ENCODE measurements around the gene CACNA1G.

CACNA1G gene

GRCh38 chr17:50614471-50615051 lies 54.0 kb downstream of the CACNA1G start:
- no peak for DNase-seq (ENCODE audit: low read depth)

- no peak for DNase-seq (ENCODE audit: low read depth)
Measured at GRCh38 chr17:50615828-50616227, 55.3 kb downstream of the CACNA1G start.

GRCh38 chr17:50618300-50618699 lies 57.8 kb downstream of the CACNA1G start:
- no peak for DNase-seq (ENCODE audit: low read depth)

- DNase-seq (ENCODE audit: low read depth) = no peak
Measured at GRCh38 chr17:50618941-50619340, 58.4 kb downstream of the CACNA1G start.

DNA sequence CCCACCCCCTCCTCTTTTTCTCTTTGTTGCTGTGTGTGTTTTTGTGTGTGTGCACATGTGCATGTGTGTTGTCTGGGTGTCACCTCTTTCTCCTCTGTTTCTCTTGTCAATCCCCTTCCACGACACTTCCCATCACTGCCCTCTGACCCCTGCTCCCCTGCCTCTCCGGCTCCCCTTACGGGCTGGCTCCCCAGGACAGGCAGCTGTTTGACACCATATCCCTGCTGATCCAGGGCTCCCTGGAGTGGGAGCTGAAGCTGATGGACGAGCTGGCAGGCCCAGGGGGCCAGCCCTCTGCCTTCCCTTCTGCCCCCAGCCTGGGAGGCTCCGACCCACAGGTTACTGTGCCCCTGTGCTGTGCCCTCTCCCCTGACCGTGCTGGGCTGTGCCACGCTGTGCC lies 59.0 kb downstream of the CACNA1G start:
- no peak for DNase-seq (ENCODE audit: low read depth)

DNA sequence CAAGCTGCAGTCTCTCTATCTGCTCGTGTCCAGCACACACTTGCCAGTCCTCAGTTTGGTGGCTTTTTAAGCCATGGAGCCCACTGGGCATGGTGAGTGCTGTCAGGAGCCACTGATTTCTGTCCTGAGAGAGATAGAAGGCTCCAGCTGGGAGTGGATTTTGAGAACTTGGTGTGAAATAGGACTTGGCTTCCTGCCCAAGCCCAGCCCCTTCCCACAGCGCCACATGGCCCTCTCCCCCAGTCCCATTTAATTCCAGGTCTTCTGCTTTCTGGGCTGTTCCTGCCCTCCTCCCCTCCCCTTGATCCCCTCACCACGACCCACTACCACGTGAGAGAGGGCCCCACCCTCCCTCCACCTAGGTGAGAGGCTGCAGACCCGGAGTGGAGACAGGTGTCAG lies 59.7 kb downstream of the CACNA1G start:
- DNase-seq (ENCODE audit: low read depth) = no peak

- DNase-seq (ENCODE audit: low read depth) = no peak
Measured at GRCh38 chr17:50620858-50621257, 60.3 kb downstream of the CACNA1G start.

DNA sequence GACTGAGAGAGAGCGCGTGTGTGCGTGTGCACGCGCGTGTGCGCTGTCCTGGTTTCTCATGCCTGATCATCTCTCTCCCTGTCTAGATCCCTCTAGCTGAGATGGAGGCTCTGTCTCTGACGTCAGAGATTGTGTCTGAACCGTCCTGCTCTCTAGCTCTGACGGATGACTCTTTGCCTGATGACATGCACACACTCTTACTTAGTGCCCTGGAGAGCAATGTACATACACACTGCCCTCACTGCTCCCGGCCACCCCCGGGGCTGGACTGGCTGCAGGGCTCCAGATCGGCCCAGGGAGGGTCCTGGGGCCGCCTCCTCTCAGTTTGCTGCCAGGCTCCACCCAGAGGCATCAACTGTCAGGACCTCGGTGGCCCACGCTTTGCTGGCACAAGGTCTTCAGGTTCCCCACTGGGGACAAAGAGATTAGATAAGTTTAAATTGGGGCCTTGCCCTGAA lies 61.1 kb downstream of the CACNA1G start:
- no peak for DNase-seq (ENCODE audit: low read depth)

GRCh38 chr17:50624321-50624934 lies 63.9 kb downstream of the CACNA1G start:
- no peak for DNase-seq (ENCODE audit: low read depth)

DNA sequence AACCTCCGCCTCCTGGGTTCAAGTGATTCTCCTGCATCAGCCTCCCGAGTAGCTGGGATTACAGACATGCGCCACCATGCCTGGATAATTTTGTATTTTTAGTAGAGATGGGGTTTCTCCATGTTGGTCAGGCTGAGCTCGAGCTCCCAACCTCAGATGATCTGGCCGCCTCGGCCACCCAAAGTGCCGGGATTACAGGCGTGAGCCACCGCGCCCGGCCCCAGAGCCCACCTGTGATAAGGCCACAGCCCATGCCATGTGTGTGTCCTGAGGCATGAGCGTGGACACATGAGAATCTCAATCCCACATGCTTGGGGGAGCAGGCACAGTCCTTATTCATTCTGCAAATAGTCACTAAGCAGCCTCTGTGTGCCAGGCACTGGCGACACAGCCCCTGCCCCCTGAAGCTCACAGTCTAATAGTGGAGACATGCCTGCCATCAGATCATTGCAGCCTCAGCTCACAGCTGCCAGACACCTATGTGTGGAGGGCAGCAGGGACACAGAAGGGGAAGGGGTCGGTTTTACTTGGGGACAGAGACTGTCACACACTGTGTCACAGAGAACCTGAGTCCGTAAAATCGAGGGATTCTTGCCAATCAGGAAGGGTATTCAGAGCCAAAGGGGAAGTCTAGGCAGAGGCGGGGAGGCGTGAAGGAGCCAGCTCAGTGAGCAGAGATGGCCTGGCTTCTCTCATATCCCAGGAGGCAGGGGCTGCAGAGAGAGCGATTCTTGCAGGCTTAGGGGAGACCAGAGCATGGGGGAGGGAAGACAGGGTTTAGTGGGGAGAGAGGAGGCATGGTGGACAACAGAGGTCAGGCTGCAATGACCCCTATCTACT lies 64.7 kb downstream of the CACNA1G start:
- no peak for DNase-seq (ENCODE audit: low read depth)

DNA sequence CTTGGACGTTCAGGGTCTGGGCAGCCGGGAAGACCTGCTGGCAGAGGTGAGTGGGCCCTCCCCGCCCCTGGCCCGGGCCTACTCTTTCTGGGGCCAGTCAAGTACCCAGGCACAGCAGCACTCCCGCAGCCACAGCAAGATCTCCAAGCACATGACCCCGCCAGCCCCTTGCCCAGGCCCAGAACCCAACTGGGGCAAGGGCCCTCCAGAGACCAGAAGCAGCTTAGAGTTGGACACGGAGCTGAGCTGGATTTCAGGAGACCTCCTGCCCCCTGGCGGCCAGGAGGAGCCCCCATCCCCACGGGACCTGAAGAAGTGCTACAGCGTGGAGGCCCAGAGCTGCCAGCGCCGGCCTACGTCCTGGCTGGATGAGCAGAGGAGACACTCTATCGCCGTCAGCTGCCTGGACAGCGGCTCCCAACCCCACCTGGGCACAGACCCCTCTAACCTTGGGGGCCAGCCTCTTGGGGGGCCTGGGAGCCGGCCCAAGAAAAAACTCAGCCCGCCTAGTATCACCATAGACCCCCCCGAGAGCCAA lies 65.6 kb downstream of the CACNA1G start:
- peak; percentile 43 for DNase-seq (ENCODE audit: low read depth)

DNA sequence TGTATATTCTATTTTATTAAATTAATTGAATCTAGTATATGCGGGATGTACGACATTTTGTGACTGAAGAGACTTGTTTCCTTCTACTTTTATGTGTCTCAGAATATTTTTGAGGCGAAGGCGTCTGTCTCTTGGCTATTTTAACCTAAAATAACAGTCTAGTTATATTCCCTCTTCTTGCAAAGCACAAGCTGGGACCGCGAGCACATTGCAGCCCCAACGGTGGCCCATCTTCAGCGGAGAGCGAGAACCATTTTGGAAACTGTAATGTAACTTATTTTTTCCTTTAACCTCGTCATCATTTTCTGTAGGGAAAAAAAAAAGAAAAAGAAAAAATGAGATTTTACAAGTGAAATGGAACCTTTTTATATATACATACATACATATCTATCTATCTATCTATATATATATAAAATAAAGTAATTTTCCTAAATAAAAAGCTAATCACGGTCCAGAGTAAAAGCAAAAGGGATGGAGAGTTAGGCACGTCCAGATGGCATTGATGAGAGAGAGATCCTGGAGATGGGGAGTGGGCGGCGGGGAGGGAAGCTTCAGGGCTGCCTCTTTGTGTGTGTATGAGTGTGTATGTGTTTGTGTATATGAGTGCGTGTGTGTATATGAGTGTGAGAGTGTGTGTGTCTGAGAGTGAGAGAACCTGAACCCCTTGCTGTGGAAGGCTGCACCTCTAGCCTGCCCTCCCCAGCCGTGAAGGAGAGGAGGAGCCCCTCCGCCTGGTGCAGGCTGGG lies 66.7 kb downstream of the CACNA1G start:
- no peak for DNase-seq (ENCODE audit: low read depth)

DNA sequence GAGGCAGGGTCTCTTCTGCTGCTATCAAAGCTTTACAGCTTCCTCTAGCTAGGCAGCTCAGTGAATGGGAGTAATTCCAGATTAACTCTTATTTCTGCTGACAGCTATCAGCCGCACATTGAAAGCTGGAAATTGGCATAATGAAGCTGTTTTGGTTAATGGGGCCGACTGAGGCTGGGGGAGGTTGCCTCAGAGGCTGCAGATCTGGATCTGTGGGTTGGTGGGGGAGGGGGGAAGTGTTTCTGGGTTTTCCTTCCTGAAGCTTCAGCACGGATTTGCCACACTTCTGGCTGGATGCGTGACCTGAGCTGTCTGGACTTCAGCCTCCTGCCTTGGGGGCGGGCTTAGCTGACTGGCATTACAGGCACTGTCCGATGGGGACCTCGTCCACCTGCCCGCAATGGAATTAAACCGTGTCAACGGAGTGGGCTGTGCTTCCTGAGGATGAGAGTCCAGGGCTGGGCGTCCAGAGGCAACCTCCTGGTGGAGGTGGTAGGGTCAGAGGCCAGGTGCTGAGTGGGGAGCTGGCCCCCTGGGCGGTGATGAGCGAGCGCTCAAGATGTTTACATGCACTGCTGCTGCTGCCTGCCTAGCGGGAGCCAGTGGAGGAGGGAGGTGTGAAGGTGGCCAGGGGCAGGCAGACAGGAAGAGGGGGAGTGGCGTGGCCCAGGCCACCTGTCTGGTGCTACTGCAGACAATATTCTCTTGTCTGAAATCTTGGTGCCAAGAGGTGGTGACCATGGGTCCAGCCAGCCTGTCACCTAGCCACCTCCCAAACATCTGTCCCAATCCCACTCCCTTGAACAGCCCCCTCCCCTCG lies 67.5 kb downstream of the CACNA1G start:
- DNase-seq (ENCODE audit: low read depth) = peak; percentile 49

DNA sequence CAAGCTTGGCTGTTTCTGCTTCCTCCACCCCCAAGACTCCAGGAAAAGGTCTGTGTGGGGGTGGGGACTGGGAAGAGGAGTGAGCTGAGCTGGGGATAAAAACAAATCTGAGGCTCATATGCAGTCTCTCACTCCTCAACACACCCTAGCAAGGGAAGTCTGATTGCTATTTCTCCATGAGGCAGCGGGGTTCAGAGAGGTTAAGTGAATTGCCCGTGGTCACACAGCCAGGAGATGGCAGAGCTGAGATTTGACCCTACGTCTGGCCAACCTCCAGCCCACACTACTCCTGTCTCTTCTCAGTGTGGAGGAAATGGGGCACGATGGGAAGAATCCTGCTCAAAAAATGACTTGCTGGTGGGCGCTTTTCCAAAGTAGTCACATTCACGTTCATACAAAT lies 69.4 kb downstream of the CACNA1G start:
- no peak for DNase-seq (ENCODE audit: low read depth)

DNA sequence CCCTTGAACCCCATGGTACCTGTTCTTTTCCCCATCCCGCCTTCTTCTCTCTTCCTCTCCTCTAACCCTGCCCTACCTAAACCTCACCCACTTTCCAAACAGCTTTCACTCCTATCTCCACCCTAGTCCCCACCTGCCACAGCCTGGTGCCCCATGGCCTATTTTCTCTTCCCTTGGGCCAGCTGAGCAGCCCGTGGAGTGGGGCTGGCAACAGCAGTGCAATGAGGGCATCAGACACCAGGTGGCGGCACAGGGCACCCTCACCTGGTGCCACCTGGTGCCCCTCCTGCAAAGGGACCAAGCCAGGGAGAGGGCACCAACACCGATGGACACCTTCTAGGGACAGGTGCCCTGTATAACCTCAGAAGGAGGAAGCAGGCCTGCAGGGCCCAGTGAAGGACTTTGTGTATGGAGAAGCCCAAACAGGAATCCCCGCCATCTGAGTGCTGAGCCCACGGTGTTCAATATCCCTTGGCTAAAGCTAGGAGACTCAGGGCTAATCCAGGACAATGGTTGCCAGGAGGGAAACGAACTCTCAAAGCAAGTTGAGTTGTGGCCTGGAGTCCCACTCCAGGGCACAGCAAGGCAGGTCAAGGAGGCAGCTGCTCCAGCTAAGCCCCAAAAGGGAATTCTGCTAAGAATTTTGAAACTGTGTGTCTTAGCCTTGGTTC lies 70.1 kb downstream of the CACNA1G start:
- DNase-seq (ENCODE audit: low read depth) = no peak

DNA sequence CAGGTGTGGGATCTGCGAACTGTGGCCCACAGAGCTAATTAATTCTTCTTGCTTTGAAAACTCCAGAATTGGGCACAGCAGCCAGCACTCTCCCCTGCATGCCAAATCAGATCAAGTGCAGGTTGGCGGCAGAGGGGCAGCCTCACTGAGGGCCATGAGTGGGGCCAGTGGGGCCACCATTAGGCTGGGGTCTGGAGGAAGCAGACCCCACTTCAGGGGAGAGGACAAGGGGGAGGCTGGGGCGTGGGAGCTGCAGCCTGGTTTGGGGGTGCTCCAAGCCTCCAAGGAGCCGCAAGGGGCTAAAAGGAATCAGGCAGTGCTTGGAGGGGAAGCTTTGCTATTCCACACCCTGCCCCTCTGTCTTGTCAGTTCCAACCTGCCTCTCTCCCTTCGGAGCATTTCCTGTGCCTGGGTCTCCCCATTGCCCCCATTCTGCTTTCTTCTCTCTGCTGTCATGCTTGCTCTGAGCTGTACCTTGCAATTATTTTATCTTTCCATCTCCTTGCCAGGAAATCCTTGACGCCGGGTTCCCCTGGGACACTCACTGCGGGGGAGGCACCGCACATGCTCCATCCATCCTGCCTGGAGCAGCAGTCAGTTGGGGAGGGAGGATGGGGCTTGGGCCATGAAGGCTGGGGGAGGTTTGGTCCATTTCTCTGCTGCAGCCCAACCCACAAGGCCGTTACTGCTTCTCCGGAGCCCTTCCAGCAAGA lies 70.8 kb downstream of the CACNA1G start:
- no peak for DNase-seq (ENCODE audit: low read depth)

GRCh38 chr17:50631908-50632571 lies 71.5 kb downstream of the CACNA1G start:
- DNase-seq (ENCODE audit: low read depth) = no peak

GRCh38 chr17:50632637-50633036 lies 72.1 kb downstream of the CACNA1G start:
- DNase-seq (ENCODE audit: low read depth) = no peak

DNA sequence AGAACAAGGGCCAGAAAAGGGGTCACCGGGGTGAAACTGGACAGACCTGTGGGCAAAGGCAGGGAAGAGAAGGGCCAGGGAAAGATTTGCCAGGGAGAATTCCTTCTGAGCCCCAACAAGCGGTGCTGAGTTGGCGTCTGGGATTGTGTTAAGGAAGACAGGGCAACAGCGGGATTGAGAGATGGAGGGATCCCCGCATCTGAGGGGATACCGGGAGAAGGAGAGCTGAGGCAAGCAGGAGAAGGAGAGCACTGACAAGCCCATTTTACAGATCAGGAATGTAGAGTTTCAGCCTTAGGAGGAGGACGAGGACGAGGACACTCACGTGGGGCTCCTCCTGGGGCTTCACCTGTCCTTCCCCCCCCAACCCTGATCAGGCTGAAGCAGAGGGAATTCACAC lies 73.2 kb downstream of the CACNA1G start:
- no peak for DNase-seq (ENCODE audit: low read depth)

Measured in CMK (cell line).